ENCODE results near the gene SLC5A1. TPM values are rescaled to one million over a fixed set of nuclear protein-coding genes. Genes with fewer than 3 reads are reported as not detected.

SLC5A1 gene
- total RNA-seq, 1 experiment from 2014 or later, result not detected

DNA sequence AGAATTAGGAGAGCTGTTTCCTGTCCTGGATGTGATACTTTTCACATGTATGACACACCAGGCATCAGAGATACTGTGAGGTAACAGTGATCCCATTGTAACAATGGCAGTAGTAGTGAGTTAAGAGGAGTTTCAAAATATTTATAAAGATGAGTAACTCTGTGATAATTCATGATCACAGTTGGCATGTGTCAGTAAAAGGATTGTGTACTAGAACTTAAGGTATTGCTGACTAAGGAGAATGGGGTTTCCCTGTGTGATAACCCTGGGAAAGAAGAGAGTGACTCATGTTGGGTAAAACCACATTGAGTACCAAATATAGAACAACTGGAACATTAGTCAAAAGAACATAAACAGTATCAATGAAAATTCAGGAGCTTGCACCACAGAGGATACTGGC is 22.9 kb upstream of the SLC5A1 start:
- Histone ChIP-seq H3K27me3 (ENCODE audit: low read length) (no peaks in the 10 kb centered on the region), H3F3A (ENCODE audit: low read length, unreplicated experiment) (no peaks in the 10 kb centered on the region), H3K9me3 (ENCODE audit: low read length) (no peaks in the 10 kb centered on the region), H3K79me2 (ENCODE audit: low read length) (no peaks in the 10 kb centered on the region), H2AFZ (ENCODE audit: low read length) (no peak overlapping the region), H3K9me2 (replicated peaks; ENCODE audit: low read length) (no peaks in the 10 kb centered on the region), H3K36me3 (ENCODE audit: low read depth, low read length) (no peaks in the 10 kb centered on the region), H3K9ac (ENCODE audit: low read length) (no peak overlapping the region), H3K27ac (ENCODE audit: low read length) (peak overlapping the region; percentile 84), H3K4me2 (ENCODE audit: low read length) (peak overlapping the region; percentile 33; the same call in 1 of the 2 replicates), H4K20me1 (ENCODE audit: low read length) (no peaks in the 10 kb centered on the region), H3K4me3 (ENCODE audit: low read length) (no peak overlapping the region), H3K4me1 (ENCODE audit: insufficient read depth, low read length) (peaks cover 17% of the 10 kb centered on the region)
- no TSS peak for BruUV-seq (replicated peaks)
- intact Hi-C loops (cut with micrococcal nuclease), result no loop called here
- TF ChIP-seq, protein P1, sequence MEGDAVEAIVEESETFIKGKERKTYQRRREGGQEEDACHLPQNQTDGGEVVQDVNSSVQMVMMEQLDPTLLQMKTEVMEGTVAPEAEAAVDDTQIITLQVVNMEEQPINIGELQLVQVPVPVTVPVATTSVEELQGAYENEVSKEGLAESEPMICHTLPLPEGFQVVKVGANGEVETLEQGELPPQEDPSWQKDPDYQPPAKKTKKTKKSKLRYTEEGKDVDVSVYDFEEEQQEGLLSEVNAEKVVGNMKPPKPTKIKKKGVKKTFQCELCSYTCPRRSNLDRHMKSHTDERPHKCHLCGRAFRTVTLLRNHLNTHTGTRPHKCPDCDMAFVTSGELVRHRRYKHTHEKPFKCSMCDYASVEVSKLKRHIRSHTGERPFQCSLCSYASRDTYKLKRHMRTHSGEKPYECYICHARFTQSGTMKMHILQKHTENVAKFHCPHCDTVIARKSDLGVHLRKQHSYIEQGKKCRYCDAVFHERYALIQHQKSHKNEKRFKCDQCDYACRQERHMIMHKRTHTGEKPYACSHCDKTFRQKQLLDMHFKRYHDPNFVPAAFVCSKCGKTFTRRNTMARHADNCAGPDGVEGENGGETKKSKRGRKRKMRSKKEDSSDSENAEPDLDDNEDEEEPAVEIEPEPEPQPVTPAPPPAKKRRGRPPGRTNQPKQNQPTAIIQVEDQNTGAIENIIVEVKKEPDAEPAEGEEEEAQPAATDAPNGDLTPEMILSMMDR (conservative IDR thresholded peaks at IDR 0.05; ENCODE audit: low read depth, low read length), result no peak
- no peak for TF ChIP-seq EZH2phosphoT487 (IDR thresholded peaks at IDR 0.05; ENCODE audit: borderline replicate concordance, low read length)
- no peak for TF ChIP-seq EZH2 (IDR thresholded peaks at IDR 0.05; ENCODE audit: low read length, unreplicated experiment)
- POLR2A ChIA-PET (ENCODE audit: unreplicated experiment), result no interaction called here
- ATAC-seq, result peak; percentile 77
- CTCF ChIA-PET, result interaction anchor here (0.9 kb wide), 1 partner anchor 50 kb away, joined by 3 read pairs; no protein-coding TSS in a partner anchor
- peak; percentile 89 for DNase-seq

DNA sequence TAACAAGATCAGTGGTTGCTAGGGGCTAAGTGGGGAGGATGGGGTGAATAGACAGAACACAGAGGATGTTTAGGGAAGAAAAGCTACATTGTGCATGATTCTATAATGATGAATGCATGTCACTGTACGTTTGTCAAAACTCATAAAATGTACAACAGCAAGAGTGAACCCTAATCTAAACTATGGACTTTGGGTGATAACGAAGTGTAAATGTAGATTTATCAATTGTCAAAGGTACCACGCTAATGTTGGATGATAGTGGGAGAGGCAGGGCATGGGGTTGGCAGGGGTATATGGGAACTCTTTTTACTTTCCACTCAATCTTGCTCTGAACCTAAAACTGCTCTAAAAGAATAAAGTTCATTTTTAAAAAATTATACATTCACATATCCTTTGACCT is 21.3 kb upstream of the SLC5A1 start:
- DNase-seq, result no peak

DNA sequence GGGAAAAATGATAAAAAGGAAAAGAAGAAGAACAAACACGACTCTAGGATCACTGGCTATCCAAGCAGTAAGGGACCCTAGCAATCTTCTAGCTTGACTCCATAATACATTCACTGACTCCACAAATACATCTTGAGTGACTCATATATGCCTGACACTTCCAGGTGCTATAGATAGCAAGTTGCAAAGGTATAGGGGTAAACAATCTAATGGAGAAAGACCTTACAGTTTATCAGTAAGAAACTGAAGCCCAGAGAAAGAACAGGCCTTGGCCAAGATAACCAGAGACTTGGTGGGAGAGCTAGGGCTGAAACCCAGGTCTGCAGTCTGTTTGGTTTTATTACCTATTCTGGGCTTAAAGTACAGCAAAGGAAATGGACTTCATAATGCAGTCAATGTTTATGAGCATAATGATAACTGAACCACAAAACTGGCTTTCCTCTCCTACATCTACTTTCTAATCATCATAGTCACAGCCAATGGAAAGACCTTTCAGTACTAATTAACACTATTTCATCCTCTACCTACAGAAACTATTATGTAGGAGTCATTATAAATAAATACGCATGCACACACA is 19.7 kb upstream of the SLC5A1 start:
- POLR2A ChIA-PET (ENCODE audit: unreplicated experiment), result interaction anchor here (0.6 kb wide), 1 partner anchor 74 kb away, joined by 6 read pairs; no protein-coding TSS in a partner anchor
- no peak overlapping the region for H3K4me2 ChIP-seq (ENCODE audit: low read length)
- ATAC-seq (no peak), DNase-seq (peak; percentile 7)
- no peaks in the 10 kb centered on the region for H3K36me3 ChIP-seq (ENCODE audit: low read depth, low read length)
- no peaks in the 10 kb centered on the region for H3K9me2 ChIP-seq (replicated peaks; ENCODE audit: low read length)
- H3F3A ChIP-seq (ENCODE audit: low read length, unreplicated experiment), result no peaks in the 10 kb centered on the region
- no peak overlapping the region for H2AFZ ChIP-seq (ENCODE audit: low read length)
- no peak overlapping the region for H3K9ac ChIP-seq (ENCODE audit: low read length)
- TF ChIP-seq EZH2 (IDR thresholded peaks at IDR 0.05; ENCODE audit: low read length, unreplicated experiment) (no peak), EZH2phosphoT487 (IDR thresholded peaks at IDR 0.05; ENCODE audit: borderline replicate concordance, low read length) (no peak)
- TF ChIP-seq, protein P1 (conservative IDR thresholded peaks at IDR 0.05; ENCODE audit: low read depth, low read length), result no peak
- H3K9me3 ChIP-seq (ENCODE audit: low read length), result no peaks in the 10 kb centered on the region
- intact Hi-C loops (cut with micrococcal nuclease), result no loop called here
- H3K4me1 ChIP-seq (ENCODE audit: insufficient read depth, low read length), result peaks cover 19% of the 10 kb centered on the region
- no peaks in the 10 kb centered on the region for H3K27me3 ChIP-seq (ENCODE audit: low read length)
- H3K27ac ChIP-seq (ENCODE audit: low read length), result no peak overlapping the region
- no TSS peak for BruUV-seq (replicated peaks)
- H3K79me2 ChIP-seq (ENCODE audit: low read length), result no peaks in the 10 kb centered on the region
- CTCF ChIA-PET, result no interaction called here
- no peak overlapping the region for H3K4me3 ChIP-seq (ENCODE audit: low read length)
- H4K20me1 ChIP-seq (ENCODE audit: low read length), result no peaks in the 10 kb centered on the region

More for the DNA sequence above, 21.3 kb upstream of the SLC5A1 start:
- H4K20me1 ChIP-seq (ENCODE audit: low read length), result no peaks in the 10 kb centered on the region
- H3K9me3 ChIP-seq (ENCODE audit: low read length), result no peaks in the 10 kb centered on the region
- no peaks in the 10 kb centered on the region for H3K9me2 ChIP-seq (replicated peaks; ENCODE audit: low read length)
- no peak for ATAC-seq
- no peaks in the 10 kb centered on the region for H3K27me3 ChIP-seq (ENCODE audit: low read length)
- no peak overlapping the region for H3K9ac ChIP-seq (ENCODE audit: low read length)
- TF ChIP-seq EZH2 (IDR thresholded peaks at IDR 0.05; ENCODE audit: low read length, unreplicated experiment), result no peak
- TF ChIP-seq EZH2phosphoT487 (IDR thresholded peaks at IDR 0.05; ENCODE audit: borderline replicate concordance, low read length), result no peak
- TF ChIP-seq, protein P1 (conservative IDR thresholded peaks at IDR 0.05; ENCODE audit: low read depth, low read length), result no peak
- no peaks in the 10 kb centered on the region for H3K79me2 ChIP-seq (ENCODE audit: low read length)
- peaks cover 19% of the 10 kb centered on the region for H3K4me1 ChIP-seq (ENCODE audit: insufficient read depth, low read length)
- no peak overlapping the region for H2AFZ ChIP-seq (ENCODE audit: low read length)
- no TSS peak for BruUV-seq (replicated peaks)
- H3K4me3 ChIP-seq (ENCODE audit: low read length), result no peak overlapping the region
- no peaks in the 10 kb centered on the region for H3K36me3 ChIP-seq (ENCODE audit: low read depth, low read length)
- intact Hi-C loops (cut with micrococcal nuclease), result no loop called here
- no peaks in the 10 kb centered on the region for H3F3A ChIP-seq (ENCODE audit: low read length, unreplicated experiment)
- ChIA-PET POLR2A (ENCODE audit: unreplicated experiment) (no interaction called here), CTCF (no interaction called here)
- H3K4me2 ChIP-seq (ENCODE audit: low read length), result no peak overlapping the region
- no peak overlapping the region for H3K27ac ChIP-seq (ENCODE audit: low read length)
